ENCODE data around the gene METTL17. TPM values are rescaled to one million over a fixed set of nuclear protein-coding genes. Genes with fewer than 3 reads are reported as not detected.

METTL17 gene
- total RNA-seq, 1 experiment from 2014 or later: 62.4 TPM

GRCh38 chr14:21037156-21037555 lies 47.4 kb downstream of the METTL17 start:
- Mint-ChIP-seq H3K4me3 (ENCODE audit: unreplicated experiment) (no peak overlapping the region), H3K27ac (ENCODE audit: low read depth, unreplicated experiment) (no peak overlapping the region), H3K36me3 (ENCODE audit: insufficient read depth, unreplicated experiment) (no peaks in the 10 kb centered on the region), H3K4me1 (ENCODE audit: insufficient read depth, unreplicated experiment) (peaks cover 11% of the 10 kb centered on the region), H3K27me3 (ENCODE audit: insufficient read depth, unreplicated experiment) (no peaks in the 10 kb centered on the region), H3K9me3 (ENCODE audit: unreplicated experiment) (no peaks in the 10 kb centered on the region)
- TF ChIP-seq, protein P1, sequence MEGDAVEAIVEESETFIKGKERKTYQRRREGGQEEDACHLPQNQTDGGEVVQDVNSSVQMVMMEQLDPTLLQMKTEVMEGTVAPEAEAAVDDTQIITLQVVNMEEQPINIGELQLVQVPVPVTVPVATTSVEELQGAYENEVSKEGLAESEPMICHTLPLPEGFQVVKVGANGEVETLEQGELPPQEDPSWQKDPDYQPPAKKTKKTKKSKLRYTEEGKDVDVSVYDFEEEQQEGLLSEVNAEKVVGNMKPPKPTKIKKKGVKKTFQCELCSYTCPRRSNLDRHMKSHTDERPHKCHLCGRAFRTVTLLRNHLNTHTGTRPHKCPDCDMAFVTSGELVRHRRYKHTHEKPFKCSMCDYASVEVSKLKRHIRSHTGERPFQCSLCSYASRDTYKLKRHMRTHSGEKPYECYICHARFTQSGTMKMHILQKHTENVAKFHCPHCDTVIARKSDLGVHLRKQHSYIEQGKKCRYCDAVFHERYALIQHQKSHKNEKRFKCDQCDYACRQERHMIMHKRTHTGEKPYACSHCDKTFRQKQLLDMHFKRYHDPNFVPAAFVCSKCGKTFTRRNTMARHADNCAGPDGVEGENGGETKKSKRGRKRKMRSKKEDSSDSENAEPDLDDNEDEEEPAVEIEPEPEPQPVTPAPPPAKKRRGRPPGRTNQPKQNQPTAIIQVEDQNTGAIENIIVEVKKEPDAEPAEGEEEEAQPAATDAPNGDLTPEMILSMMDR (IDR thresholded peaks at IDR 0.05; ENCODE audit: unreplicated experiment): no peak
- no peak for DNase-seq (ENCODE audit: unreplicated experiment)
- no TSS peak for BruUV-seq (replicated peaks)
- intact Hi-C loops (cut with micrococcal nuclease): no loop called here
- POLR2A ChIA-PET: interaction anchor here (0.7 kb wide), 1 partner anchor 23 kb away, joined by 3 read pairs; no protein-coding TSS in a partner anchor
- CTCF ChIA-PET: interaction anchor here (0.5 to 3.7 kb wide), 7 partner anchors 11 to 1077 kb away, joined by 3 to 21 read pairs (median 4); no protein-coding TSS in a partner anchor

DNA sequence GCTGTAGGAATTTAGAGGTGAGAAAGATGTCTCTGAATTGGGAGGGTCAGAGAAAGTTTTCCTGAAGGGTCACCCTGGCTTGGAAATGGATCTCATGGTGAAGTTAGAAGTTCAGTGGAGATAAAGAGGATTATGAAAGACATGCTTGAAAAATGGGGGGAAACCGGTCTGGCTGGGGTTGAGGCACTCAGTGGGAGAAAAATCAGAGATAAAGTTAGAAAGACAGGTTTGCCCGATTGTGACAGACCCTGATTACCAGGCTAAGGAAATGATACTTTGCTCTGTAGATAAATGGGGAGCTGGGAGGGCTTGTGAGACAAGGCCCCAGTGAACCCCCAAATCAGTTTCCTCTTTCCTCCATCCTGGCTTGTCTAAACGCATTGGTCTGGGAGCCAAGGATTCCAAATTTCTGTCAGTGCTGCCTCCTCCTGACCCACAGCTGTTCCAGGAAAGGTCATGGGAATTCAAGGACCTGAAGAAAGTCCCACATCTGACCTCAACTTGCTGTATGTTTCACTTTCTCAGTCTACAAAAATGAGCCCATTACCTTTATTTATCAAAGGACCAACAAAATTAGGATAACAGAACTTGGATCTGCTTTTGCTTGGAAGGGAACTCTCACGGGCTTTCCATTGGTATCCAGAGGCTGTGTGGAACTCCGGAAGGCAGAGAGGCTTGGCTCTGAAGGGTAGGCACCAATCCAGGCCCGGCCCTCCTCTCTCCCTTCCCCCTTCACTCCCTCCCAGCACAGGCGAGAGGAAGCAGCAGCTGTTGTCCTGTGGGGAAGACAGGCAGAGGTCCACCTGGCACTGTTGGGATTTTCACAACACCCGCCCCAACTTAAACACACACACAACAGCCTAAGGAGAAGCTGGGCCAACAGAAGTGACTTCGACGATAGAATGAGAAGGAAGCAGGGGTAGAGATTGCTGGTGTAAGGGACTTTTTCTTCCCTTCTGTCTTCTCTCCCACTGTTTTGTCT lies 49.0 kb downstream of the METTL17 start:
- ChIA-PET POLR2A (interaction anchor here (0.6 kb wide), 1 partner anchor 52 kb away, joined by 3 read pairs; no protein-coding TSS in a partner anchor), CTCF (interaction anchor here (1.0 to 7.2 kb wide), 15 partner anchors 8 to 344 kb away, joined by 3 to 391 read pairs (median 28); partner anchors contain the start of genes ARHGEF40, SLC39A2 and TPPP2)
- Mint-ChIP-seq H3K27ac (ENCODE audit: low read depth, unreplicated experiment) (no peak overlapping the region), H3K4me1 (ENCODE audit: insufficient read depth, unreplicated experiment) (peaks cover 25% of the 10 kb centered on the region), H3K9me3 (ENCODE audit: unreplicated experiment) (no peaks in the 10 kb centered on the region), H3K27me3 (ENCODE audit: insufficient read depth, unreplicated experiment) (no peaks in the 10 kb centered on the region), H3K4me3 (ENCODE audit: unreplicated experiment) (no peak overlapping the region), H3K36me3 (ENCODE audit: insufficient read depth, unreplicated experiment) (no peaks in the 10 kb centered on the region)
- TF ChIP-seq, protein P1 (IDR thresholded peaks at IDR 0.05; ENCODE audit: unreplicated experiment): no peak
- DNase-seq (ENCODE audit: unreplicated experiment): no peak
- no TSS peak for BruUV-seq (replicated peaks)
- intact Hi-C loops (cut with micrococcal nuclease): no loop called here

GRCh38 chr14:21039585-21040369 lies 50.0 kb downstream of the METTL17 start:
- DNase-seq (ENCODE audit: unreplicated experiment): peak; percentile 69
- POLR2A ChIA-PET: interaction anchor here (0.6 to 3.0 kb wide), 8 partner anchors 12 to 64 kb away, joined by 3 to 40 read pairs (median 4); partner anchors contain the start of gene ARHGEF40
- Mint-ChIP-seq H3K9me3 (ENCODE audit: unreplicated experiment) (no peaks in the 10 kb centered on the region), H3K27me3 (ENCODE audit: insufficient read depth, unreplicated experiment) (no peaks in the 10 kb centered on the region), H3K4me1 (ENCODE audit: insufficient read depth, unreplicated experiment) (peaks cover 34% of the 10 kb centered on the region), H3K27ac (ENCODE audit: low read depth, unreplicated experiment) (no peak overlapping the region), H3K4me3 (ENCODE audit: unreplicated experiment) (no peak overlapping the region), H3K36me3 (ENCODE audit: insufficient read depth, unreplicated experiment) (peaks cover under 1% of the 10 kb centered on the region)
- CTCF ChIA-PET: interaction anchor here (0.6 to 7.2 kb wide), 42 partner anchors 9 to 1262 kb away, joined by 3 to 391 read pairs (median 6); partner anchors contain the start of genes ARHGEF40, SLC39A2, TMEM253 and TPPP2
- no TSS peak for BruUV-seq (replicated peaks)
- intact Hi-C loops (cut with micrococcal nuclease): loop anchor here (1.0 to 2.0 kb wide), 4 partner anchors 25 to 342 kb away; no protein-coding TSS in a partner anchor
- TF ChIP-seq, protein P1 (IDR thresholded peaks at IDR 0.05; ENCODE audit: unreplicated experiment): peak; percentile 51

Measured in MCF 10A (cell line).